H1 (cell line): ENCODE measurements around the gene UQCRFS1. TPM values are rescaled to one million over a fixed set of nuclear protein-coding genes. Genes with fewer than 3 reads are reported as not detected.

Experiments used
- CTCF ChIA-PET: fragments of 300-600 bp; sonication (Branson Sonifier 250); formaldehyde crosslinking; loops from one replicate; lab custom pipeline; 2021; ENCODE audit not compliant: partially characterized antibody; lab: Charles Lee
- POLR2A ChIA-PET: fragments of 300-600 bp; sonication (Branson Sonifier 250); formaldehyde crosslinking; loops from one replicate; lab custom pipeline; 2021; ENCODE audit warnings: inconsistent platforms; ENCODE audit not compliant: partially characterized antibody; lab: Charles Lee
- DNase-seq, 2 experiments: peaks; one replicate each; pipeline versions ENCODE4 v3.0.0 to v3.0.0-alpha.2; 2010 to 2022; ENCODE audit warnings: low spot score in 2 of 2, low read depth in 1 of 2, mixed read lengths in 1 of 2
- FAIRE-seq: peaks from 2 replicates; lab custom pipeline; 2011; peaks lifted over from hg19 to GRCh38; lab: Jason Lieb, UNC
- H2AFZ ChIP-seq: 2 replicates; pipeline ENCODE4 v1.8.1; 2012; ENCODE audit warnings: low read length, inconsistent platforms
- H2AK5ac ChIP-seq: 2 replicates; pipeline ENCODE4 v1.6.1; 2013; ENCODE audit warnings: low read depth, low read length
- H2BK120ac ChIP-seq: replicated peaks from 2 replicates; pipeline ENCODE3; 2013; ENCODE audit warnings: low read depth, low read length, inconsistent platforms
- H2BK12ac ChIP-seq: 2 replicates; pipeline ENCODE4 v1.6.1; 2013; ENCODE audit warnings: low read depth, low read length
- H2BK15ac ChIP-seq: 2 replicates; pipeline ENCODE4 v1.6.1; 2013; ENCODE audit warnings: low read length
- H2BK20ac ChIP-seq: 2 replicates; pipeline ENCODE4 v1.6.1; 2013; ENCODE audit warnings: low read length
- H2BK5ac ChIP-seq: 2 replicates; pipeline ENCODE4 v1.6.1; 2013; ENCODE audit warnings: low read depth, low read length
- H3K14ac ChIP-seq: 2 replicates; pipeline ENCODE4 v1.6.1; 2013; ENCODE audit warnings: inconsistent platforms; ENCODE audit not compliant: insufficient read length
- H3K18ac ChIP-seq: 2 replicates; pipeline ENCODE4 v1.6.1; 2013; ENCODE audit warnings: low read length; ENCODE audit errors: extremely low read depth
- H3K23ac ChIP-seq: 2 replicates; pipeline ENCODE4 v1.6.1; 2013; ENCODE audit warnings: inconsistent platforms; ENCODE audit not compliant: insufficient read length
- H3K23me2 ChIP-seq: 2 replicates; pipeline ENCODE4 v1.6.1; 2013; ENCODE audit warnings: low read depth, low read length
- H3K27ac ChIP-seq: 2 replicates; pipeline ENCODE4 v1.6.1; 2011; ENCODE audit warnings: low read depth, low read length, inconsistent platforms
- H3K27me3 ChIP-seq, 4 experiments: replicated peaks in 1 of 4; 1 replicate in 1 of 4; 2 replicates in 3 of 4; pipeline versions ENCODE4 v1.6.1 to v1.8.1; 2011 to 2013; ENCODE audit warnings: low read length in 3 of 4, mild to moderate bottlenecking in 3 of 4, inconsistent platforms in 2 of 4, mixed read lengths in 2 of 4, moderate library complexity in 1 of 4; ENCODE audit not compliant: control insufficient read depth in 3 of 4, insufficient read depth in 3 of 4; ENCODE audit errors: extremely low read depth in 1 of 4
- H3K36me3 ChIP-seq, 4 experiments: 2 replicates each; pipeline versions ENCODE4 v1.6.1 to v1.8.1; 2011 to 2013; ENCODE audit warnings: mild to moderate bottlenecking in 4 of 4, low read length in 3 of 4, moderate library complexity in 2 of 4, control low read depth in 1 of 4, inconsistent platforms in 1 of 4; ENCODE audit not compliant: insufficient read depth in 4 of 4, control insufficient read depth in 2 of 4
- H3K4ac ChIP-seq: replicated peaks from 2 replicates; pipeline ENCODE3; 2013; ENCODE audit warnings: low read length, low read depth, mixed read lengths, inconsistent platforms; ENCODE audit not compliant: insufficient read length
- H3K4me1 ChIP-seq, 4 experiments: replicated peaks in 1 of 4; 1 replicate in 1 of 4; 2 replicates in 3 of 4; pipeline versions ENCODE4 v1.6.1 to v1.8.1; 2011 to 2013; ENCODE audit warnings: low read length in 3 of 4, inconsistent platforms in 2 of 4, mixed read lengths in 1 of 4; ENCODE audit not compliant: insufficient read depth in 4 of 4, control insufficient read depth in 3 of 4
- H3K4me2 ChIP-seq, 2 experiments: 2 replicates each; pipeline versions ENCODE4 v1.6.1 to v1.8.1; 2011 to 2013; ENCODE audit warnings: low read depth in 2 of 2, low read length in 2 of 2, control low read depth in 1 of 2, inconsistent platforms in 1 of 2, mild to moderate bottlenecking in 1 of 2; ENCODE audit not compliant: insufficient read depth in 1 of 2
- H3K4me3 ChIP-seq, 4 experiments: fragments of 200-600, 300-600 bp in 1 of 4; sonication (generic), shearing (Covaris generic), sonication (Bioruptor Twin) in 1 of 4; 2 replicates each; pipeline versions ENCODE4 v1.5.1 to v1.8.1; 2011 to 2016; ENCODE audit warnings: low read length in 4 of 4, low read depth in 3 of 4, control low read depth in 2 of 4, inconsistent platforms in 2 of 4, mild to moderate bottlenecking in 2 of 4, mixed read lengths in 1 of 4, moderate library complexity in 1 of 4; ENCODE audit not compliant: insufficient read depth in 2 of 4; ENCODE audit errors: extremely low read depth in 1 of 4
- H3K56ac ChIP-seq: replicated peaks from 2 replicates; pipeline ENCODE3; 2013; ENCODE audit warnings: low read depth, mild to moderate bottlenecking, mixed read lengths, low read length, inconsistent platforms; ENCODE audit not compliant: insufficient read length
- H3K79me1 ChIP-seq: 2 replicates; pipeline ENCODE4 v1.6.1; 2013; ENCODE audit warnings: low read depth, low read length, control low read depth
- H3K79me2 ChIP-seq, 2 experiments: 2 replicates each; pipeline versions ENCODE4 v1.6.1 to v1.8.1; 2012 to 2013; ENCODE audit warnings: low read length in 2 of 2, mild to moderate bottlenecking in 2 of 2, inconsistent platforms in 1 of 2; ENCODE audit not compliant: insufficient read depth in 2 of 2, control insufficient read depth in 1 of 2
- H3K9ac ChIP-seq, 4 experiments: replicated peaks in 1 of 4; 1 replicate in 1 of 4; 2 replicates in 3 of 4; pipeline versions ENCODE4 v1.6.1 to v1.8.1; 2011 to 2013; ENCODE audit warnings: low read depth in 3 of 4, low read length in 3 of 4, control low read depth in 2 of 4, mild to moderate bottlenecking in 2 of 4, moderate library complexity in 2 of 4, inconsistent platforms in 1 of 4; ENCODE audit errors: extremely low read depth in 1 of 4
- H3K9me3 ChIP-seq, 2 experiments: 2 replicates each; pipeline versions ENCODE4 v1.6.1 to v1.8.1; 2012 to 2013; ENCODE audit warnings: mild to moderate bottlenecking in 2 of 2, moderate library complexity in 2 of 2, control low read depth in 1 of 2, inconsistent platforms in 1 of 2, low read depth in 1 of 2, low read length in 1 of 2, mixed read lengths in 1 of 2; ENCODE audit not compliant: insufficient read depth in 2 of 2
- H4K20me1 ChIP-seq, 2 experiments: replicated peaks in 1 of 2; 2 replicates each; pipeline versions ENCODE3 to v1.8.1; 2011 to 2013; ENCODE audit warnings: inconsistent platforms in 2 of 2, low read length in 2 of 2, mild to moderate bottlenecking in 1 of 2; ENCODE audit not compliant: insufficient read depth in 2 of 2, control insufficient read depth in 1 of 2
- H4K5ac ChIP-seq: 2 replicates; pipeline ENCODE4 v1.6.1; 2013; ENCODE audit warnings: low read length, low read depth, mixed read lengths, inconsistent platforms; ENCODE audit not compliant: insufficient read length
- H4K8ac ChIP-seq: 2 replicates; pipeline ENCODE4 v1.8.0; 2013; ENCODE audit warnings: mild to moderate bottlenecking, moderate library complexity, low read length, inconsistent platforms; ENCODE audit not compliant: insufficient read depth; ENCODE audit errors: extremely low read depth
- H4K91ac ChIP-seq: replicated peaks from 2 replicates; pipeline ENCODE3; 2013; ENCODE audit warnings: low read length, mixed read lengths, inconsistent platforms; ENCODE audit not compliant: insufficient read length
- ATF2 ChIP-seq: IDR thresholded peaks from 2 replicates; pipeline ENCODE4 v1.6.1; 2012; ENCODE audit warnings: low read length, inconsistent platforms
- BACH1 ChIP-seq: IDR thresholded peaks from 2 replicates; pipeline ENCODE4 v1.6.1; 2012; ENCODE audit warnings: low read length, improper control_type of control experiment
- CBX5 ChIP-seq: fragments of 300-800, 300-1000 bp; sonication (generic); IDR thresholded peaks from 2 replicates; pipeline ENCODE4 v1.7.1; 2016; ENCODE audit warnings: antibody characterized with exemption, low read length, low read depth
- RBBP5 ChIP-seq: IDR thresholded peaks from 2 replicates; pipeline ENCODE4 v1.7.1; 2012; ENCODE audit warnings: low read depth, mild to moderate bottlenecking, inconsistent platforms, low read length, moderate library complexity, borderline replicate concordance
- WGBS, 2 experiments: shearing (Covaris generic) in 1 of 2; methylation state at CpG; one replicate each; pipeline versions ENCODE4 v1.1.6 to v1.1.7; 2013 to 2015; ENCODE audit warnings: low lambda C conversion rate in 2 of 2, mixed read lengths in 2 of 2, inconsistent platforms in 1 of 2, low coverage in 1 of 2, missing lambda C conversion rate in 1 of 2; ENCODE audit not compliant: insufficient replicate concordance in 2 of 2, insufficient coverage in 1 of 2, insufficient read length in 1 of 2; ENCODE audit errors: extremely low coverage in 1 of 2, missing lambda C conversion rate in 1 of 2; 5-methylcytosine and 5-hydroxymethylcytosine counted together
- polyA plus RNA-seq, 7 experiments: library from polyadenylated mRNA; depleted of rRNA in 3 of 7; stranded (reverse) in 5 of 7; unstranded in 2 of 7; fragments of >200 nt in 5 of 7; fragments of 200-250 nt in 2 of 7; gene quantifications; 1 replicate in 5 of 7; 2 replicates in 1 of 7; 4 replicates in 1 of 7; pipeline versions ENCODE4 v1.2.1 to v1.2.3, GENCODE V29; 2011 to 2013; ENCODE audit warnings: missing spikeins in 2 of 7, mixed read lengths in 2 of 7
- total RNA-seq: library from RNA; stranded (reverse); fragmentation: NEBNext Ultra II Directional; extraction: Animal tissue kit (Norgen Biotek cat#: 25700); gene quantifications from 2 replicates; pipeline ENCODE4 v1.2.1, GENCODE V29; 2021

The UQCRFS1 gene
- total and polyA plus RNA-seq, 2 of the 8 experiments (the other 6 are each of a cell fraction or from before 2014, with no cell fraction given): 52.4 to 59.1 TPM

DNA sequence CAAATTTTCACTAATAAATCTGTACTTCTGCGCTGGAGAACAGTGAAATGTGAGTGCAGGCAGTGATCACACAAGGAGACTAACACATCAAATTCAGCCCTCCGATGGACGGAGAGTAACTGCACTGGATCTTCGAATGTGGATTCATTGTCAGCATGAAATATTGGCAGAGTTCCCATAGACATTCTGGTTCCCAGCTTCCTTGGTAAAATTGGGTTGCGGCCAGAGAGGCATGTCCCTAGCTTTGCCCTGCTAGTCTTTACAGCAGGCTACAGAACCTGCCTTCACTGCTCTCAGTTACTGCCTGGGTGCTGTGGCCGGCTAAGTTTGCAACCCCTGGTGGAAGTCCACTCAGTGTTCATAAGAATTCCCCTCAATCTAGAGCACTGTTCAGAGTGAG, 32.3 kb upstream of the UQCRFS1 start:
- ChIA-PET POLR2A (no interaction called here), CTCF (interaction anchor here (0.8 to 9.7 kb wide), 5 partner anchors 16 to 300 kb away, joined by 3 to 117 read pairs (median 4); no protein-coding TSS in a partner anchor)
- no peak overlapping the region for H3K23ac ChIP-seq
- DNase-seq (no peak), FAIRE-seq (no peak)
- no peak overlapping the region for H3K4me3 ChIP-seq
- 89% methylated on average over 6 of the region's 6 CpGs; no CpG with 5 or more reads in 1 of the 2 experiments for WGBS, 2 experiments
- H2AFZ ChIP-seq: no peak overlapping the region
- no peak overlapping the region for H2BK5ac ChIP-seq
- no peaks in the 10 kb centered on the region; a peak in 1 of 4 replicates for H3K79me2 ChIP-seq
- no peak overlapping the region for H2BK120ac ChIP-seq
- H2BK15ac ChIP-seq: no peak overlapping the region
- H3K14ac ChIP-seq: no peak overlapping the region
- H3K9me3 ChIP-seq: no peaks in the 10 kb centered on the region
- no peaks in the 10 kb centered on the region for H3K23me2 ChIP-seq
- H2BK20ac ChIP-seq: no peak overlapping the region
- no peak overlapping the region for H2AK5ac ChIP-seq
- H2BK12ac ChIP-seq: no peak overlapping the region
- H3K56ac ChIP-seq: no peak overlapping the region
- H3K9ac ChIP-seq: no peak overlapping the region
- no peak overlapping the region for H4K91ac ChIP-seq
- H4K20me1 ChIP-seq: no peaks in the 10 kb centered on the region
- H4K8ac ChIP-seq: no peak overlapping the region
- no peaks in the 10 kb centered on the region for H3K79me1 ChIP-seq
- H3K18ac ChIP-seq: no peak overlapping the region
- H3K4me1 ChIP-seq: no peaks in the 10 kb centered on the region; a peak in 1 of 7 replicates
- no peak overlapping the region for H3K4ac ChIP-seq
- TF ChIP-seq RBBP5 (no peak), CBX5 (no peak), ATF2 (no peak), BACH1 (no peak)
- H4K5ac ChIP-seq: no peak overlapping the region
- H3K36me3 ChIP-seq: no peaks in the 10 kb centered on the region
- H3K27ac ChIP-seq: no peak overlapping the region
- no peaks in the 10 kb centered on the region for H3K27me3 ChIP-seq
- H3K4me2 ChIP-seq: no peak overlapping the region
